22Rv1 (cell line): ENCODE results near the gene WDFY4.

Experiments used
- ZFX ChIP-seq: fragments of 450-650 bp; IDR thresholded peaks from 2 replicates; pipeline ENCODE4 v1.6.1; 2017; ENCODE audit warnings: antibody characterized with exemption, borderline replicate concordance
- TF ChIP-seq, protein P1 (sequence below): fragments of 450-650 bp; IDR thresholded peaks from 2 replicates; pipeline ENCODE4 v1.5.1; 2017; ENCODE audit warnings: mild to moderate bottlenecking

DNA sequence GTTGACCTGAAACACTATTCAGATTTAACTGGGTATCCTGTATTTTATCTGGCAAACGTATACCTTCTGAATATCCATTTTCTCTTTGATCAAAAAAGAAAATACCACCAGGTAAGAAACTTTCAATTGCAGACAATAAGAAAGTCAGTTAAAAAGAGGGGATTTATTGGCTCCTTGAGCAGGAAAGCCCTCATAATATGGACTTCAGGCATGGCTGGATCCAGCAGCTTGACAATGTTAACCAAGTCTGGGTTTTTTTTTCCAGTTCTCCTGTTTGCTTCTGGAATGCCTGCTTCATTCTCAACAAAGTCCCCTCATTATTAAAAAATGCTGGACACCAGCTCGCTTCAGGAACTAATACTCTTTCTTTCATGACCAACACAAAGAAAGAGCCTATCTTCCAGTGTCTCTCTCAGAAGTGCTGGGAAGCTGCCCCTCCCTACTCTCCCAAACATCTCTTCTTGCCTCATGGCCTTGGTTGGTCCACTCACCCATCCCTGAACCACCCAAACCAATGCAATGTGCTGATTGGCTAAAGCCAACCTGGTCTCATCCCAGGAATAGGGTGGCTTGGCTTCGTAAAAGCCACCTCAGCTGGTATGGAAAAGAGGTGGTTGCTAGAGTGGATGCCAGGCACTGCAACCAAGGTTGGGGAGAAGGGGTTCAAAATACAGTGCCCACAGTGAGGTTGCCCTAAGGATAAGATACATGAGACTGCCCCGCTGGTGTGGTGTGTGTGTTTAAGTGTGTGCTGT is 30.6 kb upstream of the WDFY4 start:
- TF ChIP-seq, protein P1, sequence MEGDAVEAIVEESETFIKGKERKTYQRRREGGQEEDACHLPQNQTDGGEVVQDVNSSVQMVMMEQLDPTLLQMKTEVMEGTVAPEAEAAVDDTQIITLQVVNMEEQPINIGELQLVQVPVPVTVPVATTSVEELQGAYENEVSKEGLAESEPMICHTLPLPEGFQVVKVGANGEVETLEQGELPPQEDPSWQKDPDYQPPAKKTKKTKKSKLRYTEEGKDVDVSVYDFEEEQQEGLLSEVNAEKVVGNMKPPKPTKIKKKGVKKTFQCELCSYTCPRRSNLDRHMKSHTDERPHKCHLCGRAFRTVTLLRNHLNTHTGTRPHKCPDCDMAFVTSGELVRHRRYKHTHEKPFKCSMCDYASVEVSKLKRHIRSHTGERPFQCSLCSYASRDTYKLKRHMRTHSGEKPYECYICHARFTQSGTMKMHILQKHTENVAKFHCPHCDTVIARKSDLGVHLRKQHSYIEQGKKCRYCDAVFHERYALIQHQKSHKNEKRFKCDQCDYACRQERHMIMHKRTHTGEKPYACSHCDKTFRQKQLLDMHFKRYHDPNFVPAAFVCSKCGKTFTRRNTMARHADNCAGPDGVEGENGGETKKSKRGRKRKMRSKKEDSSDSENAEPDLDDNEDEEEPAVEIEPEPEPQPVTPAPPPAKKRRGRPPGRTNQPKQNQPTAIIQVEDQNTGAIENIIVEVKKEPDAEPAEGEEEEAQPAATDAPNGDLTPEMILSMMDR = no peak
- no peak for TF ChIP-seq ZFX
